PC-3 (cell line): Measurements from ENCODE around the gene CCL7. TPM values are rescaled to one million over a fixed set of nuclear protein-coding genes. Genes with fewer than 3 reads are reported as not detected.

Source experiments
- ATAC-seq: fragments of 200-7000 bp; cut with Tn5 transposase; 2 replicates; pipeline ENCODE4 v1.9.1; 2020; ENCODE audit warnings: mild to moderate bottlenecking, moderate library complexity
- BruUV-seq: library from RNA; stranded (reverse); fragments of 400-500 nt; replicated peaks from 2 replicates; lab custom pipeline; 2021; lab: Mats Ljungman, UMichigan
- CTCF ChIA-PET: fragments of 300-600 bp; sonication (Branson Sonifier 250); formaldehyde crosslinking; loops from one replicate; lab custom pipeline; 2022; ENCODE audit warnings: antibody characterized with exemption; lab: Charles Lee
- POLR2A ChIA-PET: fragments of 300-600 bp; sonication (Branson Sonifier 250); formaldehyde crosslinking; loops from one replicate; lab custom pipeline; 2022; ENCODE audit warnings: antibody characterized with exemption; ENCODE audit not compliant: unreplicated experiment; lab: Charles Lee
- DNase-seq: peaks from one replicate; pipeline ENCODE4 v3.0.0-alpha.2; 2015
- H2AFZ ChIP-seq: fragments of 300-600 bp; sonication (generic); 2 replicates; pipeline ENCODE4 v1.6.0; 2016; ENCODE audit warnings: antibody characterized with exemption, low read length
- H3F3A ChIP-seq: fragments of 300-600 bp; sonication (generic); one replicate; pipeline ENCODE4 v1.6.0; 2017; ENCODE audit warnings: antibody characterized with exemption, low read length, control low read depth, mild to moderate bottlenecking; ENCODE audit not compliant: unreplicated experiment
- H3K27ac ChIP-seq: fragments of 300-600 bp; sonication (generic); 2 replicates; pipeline ENCODE4 v1.5.1; 2016; ENCODE audit warnings: mild to moderate bottlenecking, low read length
- H3K27me3 ChIP-seq: fragments of 300-600 bp; sonication (generic); 2 replicates; pipeline ENCODE4 v1.6.1; 2016; ENCODE audit warnings: low read length, mixed read lengths
- H3K36me3 ChIP-seq: fragments of 300-600 bp; sonication (generic); 2 replicates; pipeline ENCODE4 v1.6.1; 2016; ENCODE audit warnings: low read depth, mixed run types, low read length, mixed read lengths
- H3K4me1 ChIP-seq: fragments of 300-600 bp; sonication (generic); 2 replicates; pipeline ENCODE4 v1.5.1; 2016; ENCODE audit warnings: low read length; ENCODE audit not compliant: insufficient read depth
- H3K4me2 ChIP-seq: fragments of 300-600 bp; sonication (generic); 2 replicates; pipeline ENCODE4 v1.6.0; 2016; ENCODE audit warnings: low read length
- H3K4me3 ChIP-seq: fragments of 300-600 bp; sonication (generic); 2 replicates; pipeline ENCODE4 v1.5.1; 2016; ENCODE audit warnings: mild to moderate bottlenecking, low read length, mixed read lengths
- H3K79me2 ChIP-seq: fragments of 300-600 bp; sonication (generic); 2 replicates; pipeline ENCODE4 v1.6.1; 2017; ENCODE audit warnings: low read length, mixed read lengths
- H3K9ac ChIP-seq: fragments of 300-600 bp; sonication (generic); 2 replicates; pipeline ENCODE4 v1.6.0; 2016; ENCODE audit warnings: mild to moderate bottlenecking, low read length
- H3K9me2 ChIP-seq: fragments of 300-600 bp; sonication (generic); replicated peaks from 2 replicates; pipeline ENCODE4 v1.6.1; 2016; ENCODE audit warnings: mixed run types, low read length, mixed read lengths
- H3K9me3 ChIP-seq: fragments of 300-600 bp; sonication (generic); 2 replicates; pipeline ENCODE4 v1.6.1; 2016; ENCODE audit warnings: low read length, mixed read lengths
- H4K20me1 ChIP-seq: fragments of 300-600 bp; sonication (generic); 2 replicates; pipeline ENCODE4 v1.6.1; 2016; ENCODE audit warnings: low read length, mixed read lengths
- CTCF ChIP-seq: fragments of 300-600 bp; sonication (generic); conservative IDR thresholded peaks from 2 replicates; pipeline ENCODE4 v1.5.1; 2017; ENCODE audit warnings: antibody characterized with exemption, low read depth, mild to moderate bottlenecking, low read length
- EZH2 ChIP-seq: fragments of 300-600 bp; sonication (generic); IDR thresholded peaks from one replicate; pipeline ENCODE4 v1.6.1; 2017; ENCODE audit warnings: antibody characterized with exemption, mild to moderate bottlenecking, low read length; ENCODE audit not compliant: unreplicated experiment
- EZH2phosphoT487 ChIP-seq: fragments of 300-600 bp; sonication (generic); IDR thresholded peaks from 2 replicates; pipeline ENCODE4 v1.6.1; 2018; ENCODE audit warnings: mild to moderate bottlenecking, antibody characterized with exemption, low read length, borderline replicate concordance
- intact Hi-C: fragments of 100-400 bp; cut with micrococcal nuclease; formaldehyde crosslinking; loops from 2 replicates; pipeline ENCODE4 v1.9.0; 2023
- total RNA-seq: library from RNA; depleted of rRNA; stranded (reverse); fragments of >200 nt; gene quantifications from 2 replicates; pipeline ENCODE4 v1.2.3, GENCODE V29; 2014

CCL7 gene
- total RNA-seq, 1 experiment from 2014 or later, result not detected

GRCh38 chr17:34302636-34303035 is 32.6 kb downstream of the CCL7 start:
- Histone ChIP-seq H3K79me2 (no peaks in the 10 kb centered on the region), H3F3A (no peaks in the 10 kb centered on the region), H3K9ac (no peak overlapping the region), H3K4me3 (no peak overlapping the region), H4K20me1 (no peaks in the 10 kb centered on the region), H3K9me2 (no peaks in the 10 kb centered on the region), H2AFZ (no peak overlapping the region), H3K36me3 (no peaks in the 10 kb centered on the region), H3K9me3 (no peaks in the 10 kb centered on the region), H3K27me3 (no peaks in the 10 kb centered on the region), H3K4me1 (no peaks in the 10 kb centered on the region), H3K4me2 (no peak overlapping the region), H3K27ac (no peak overlapping the region)
- DNase-seq (no peak), ATAC-seq (no peak)
- CTCF ChIA-PET, result no interaction called here
- TF ChIP-seq CTCF, result no peak
- no peak for TF ChIP-seq EZH2phosphoT487
- no peak for TF ChIP-seq EZH2
- POLR2A ChIA-PET, result no interaction called here
- BruUV-seq, result no TSS peak
- intact Hi-C loops, result no loop called here

GRCh38 chr17:34303606-34304005 is 33.6 kb downstream of the CCL7 start:
- H3K27me3 ChIP-seq, result no peaks in the 10 kb centered on the region
- H3K9ac ChIP-seq, result no peak overlapping the region
- ATAC-seq (no peak), DNase-seq (no peak)
- H3K36me3 ChIP-seq, result no peaks in the 10 kb centered on the region
- H3K9me3 ChIP-seq, result no peaks in the 10 kb centered on the region
- H4K20me1 ChIP-seq, result no peaks in the 10 kb centered on the region
- H3F3A ChIP-seq, result no peaks in the 10 kb centered on the region
- no peaks in the 10 kb centered on the region for H3K9me2 ChIP-seq
- no peaks in the 10 kb centered on the region for H3K4me1 ChIP-seq
- H3K79me2 ChIP-seq, result no peaks in the 10 kb centered on the region
- H3K4me2 ChIP-seq, result no peak overlapping the region
- POLR2A ChIA-PET, result no interaction called here
- no TSS peak for BruUV-seq
- no peak overlapping the region for H2AFZ ChIP-seq
- intact Hi-C loops, result no loop called here
- no peak overlapping the region for H3K27ac ChIP-seq
- H3K4me3 ChIP-seq, result no peak overlapping the region
- CTCF ChIA-PET, result no interaction called here
- no peak for TF ChIP-seq EZH2phosphoT487
- TF ChIP-seq EZH2, result no peak
- no peak for TF ChIP-seq CTCF

- ATAC-seq (no peak), DNase-seq (no peak)
- H3K4me2 ChIP-seq, result no peak overlapping the region
- intact Hi-C loops, result no loop called here
- no peak overlapping the region for H2AFZ ChIP-seq
- no peaks in the 10 kb centered on the region for H3K9me3 ChIP-seq
- ChIA-PET CTCF (no interaction called here), POLR2A (no interaction called here)
- H3K79me2 ChIP-seq, result no peaks in the 10 kb centered on the region
- H3K27me3 ChIP-seq, result no peaks in the 10 kb centered on the region
- no peaks in the 10 kb centered on the region for H3K36me3 ChIP-seq
- no peak overlapping the region for H3K4me3 ChIP-seq
- no TSS peak for BruUV-seq
- no peak overlapping the region for H3K27ac ChIP-seq
- TF ChIP-seq EZH2phosphoT487 (no peak), CTCF (no peak), EZH2 (no peak)
- no peaks in the 10 kb centered on the region for H4K20me1 ChIP-seq
- H3F3A ChIP-seq, result no peaks in the 10 kb centered on the region
- H3K9ac ChIP-seq, result no peak overlapping the region
- no peaks in the 10 kb centered on the region for H3K4me1 ChIP-seq
- no peaks in the 10 kb centered on the region for H3K9me2 ChIP-seq
Measured at GRCh38 chr17:34305061-34305460, 35.0 kb downstream of the CCL7 start.
